ENCODE results near the gene REG1A.

Gene REG1A

DNA sequence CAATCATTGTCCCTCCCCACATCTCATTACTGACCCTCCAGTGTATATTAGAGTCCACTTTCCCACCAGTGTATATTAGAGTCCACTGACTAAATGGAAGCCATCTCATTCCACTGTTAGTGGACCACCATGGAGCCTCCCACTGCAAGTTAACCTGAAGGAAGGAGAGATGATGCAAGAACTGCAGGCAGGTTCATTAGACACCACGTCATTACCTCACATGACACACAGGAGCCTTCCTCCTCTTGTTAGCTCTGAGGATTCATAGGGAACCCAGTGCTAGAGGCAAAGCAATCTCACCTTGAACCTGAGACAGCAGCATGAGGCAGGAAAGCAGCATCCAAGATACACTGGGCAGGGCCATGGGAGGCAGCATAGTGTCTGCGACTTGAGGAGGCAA, 38.7 kb downstream of the REG1A start:
- no peak for FAIRE-seq
- no peak for DNase-seq (ENCODE audit: insufficient read length, low spot score)
- TF ChIP-seq POLR2AphosphoS5 (IDR thresholded peaks at IDR 0.05; ENCODE audit: low read depth, low read length) (no peak), SPI1 (IDR thresholded peaks at IDR 0.05; ENCODE audit: low read depth, low read length) (no peak), PAX5 (IDR thresholded peaks at IDR 0.05; ENCODE audit: insufficient read depth, low read length, severe bottlenecking) (no peak), TAF1 (IDR thresholded peaks at IDR 0.05; ENCODE audit: low read depth, low read length) (no peak), POU2F2 (IDR thresholded peaks at IDR 0.05; ENCODE audit: low read depth, low read length) (no peak), POLR2A (IDR thresholded peaks at IDR 0.05; ENCODE audit: low read depth, low read length) (no peak)

DNA sequence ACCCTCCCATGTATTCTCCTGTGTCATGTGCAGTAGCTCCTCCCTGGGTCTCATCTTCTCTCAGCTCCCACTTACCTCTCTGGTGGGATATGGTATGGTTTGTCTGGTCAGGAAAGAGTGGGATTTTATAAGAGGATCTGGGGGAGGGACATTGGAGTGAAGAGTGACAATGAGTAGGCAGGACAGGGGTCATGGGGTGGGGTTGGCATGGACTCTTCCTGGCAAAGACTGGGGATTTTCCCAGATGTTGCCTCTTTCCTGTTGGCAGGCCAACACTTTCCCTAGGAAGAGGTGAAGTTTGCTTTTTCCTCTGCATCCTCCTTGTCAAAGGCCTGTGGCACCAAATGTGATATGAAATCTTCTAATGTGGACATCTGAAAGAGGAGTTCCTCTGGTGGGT, 39.4 kb downstream of the REG1A start, which contains the start of gene REG3A:
Gene REG3A, minus strand, starts transcription at position 101 of the 400 bp plus-strand sequence. CDS start 348 bp downstream, outside the sequence.
- DNase-seq (ENCODE audit: insufficient read length, low spot score): no peak
- TF ChIP-seq TAF1 (IDR thresholded peaks at IDR 0.05; ENCODE audit: low read depth, low read length) (no peak), POLR2A (IDR thresholded peaks at IDR 0.05; ENCODE audit: low read depth, low read length) (no peak)
- FAIRE-seq: no peak

DNA sequence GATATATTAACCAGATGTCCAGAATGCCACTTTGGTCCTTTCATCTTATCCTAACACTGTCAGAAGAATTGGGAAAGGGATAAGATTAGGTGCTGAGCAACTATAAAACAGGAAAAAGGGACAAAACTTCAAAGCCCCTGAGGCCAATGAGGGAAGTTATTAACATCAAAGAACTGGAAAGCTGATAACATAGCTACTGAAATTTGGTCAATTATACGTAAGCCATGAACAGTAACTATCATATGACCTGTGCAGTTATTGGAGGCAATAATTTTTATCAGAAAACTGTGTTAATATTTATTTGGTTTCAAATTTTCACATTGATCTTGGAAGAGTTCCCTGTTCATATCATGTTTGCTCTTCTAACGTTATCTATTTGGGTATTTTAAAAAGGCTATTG, 41.8 kb downstream of the REG1A start:
- TF ChIP-seq POLR2A (IDR thresholded peaks at IDR 0.05; ENCODE audit: low read depth, low read length): no peak
- TF ChIP-seq SPI1 (IDR thresholded peaks at IDR 0.05; ENCODE audit: low read depth, low read length): no peak
- TF ChIP-seq POLR2AphosphoS5 (IDR thresholded peaks at IDR 0.05; ENCODE audit: low read depth, low read length): no peak
- no peak for TF ChIP-seq PAX5 (IDR thresholded peaks at IDR 0.05; ENCODE audit: insufficient read depth, low read length, severe bottlenecking)
- TF ChIP-seq POU2F2 (IDR thresholded peaks at IDR 0.05; ENCODE audit: low read depth, low read length): no peak
- TF ChIP-seq TAF1 (IDR thresholded peaks at IDR 0.05; ENCODE audit: low read depth, low read length): no peak
- no peak for FAIRE-seq
- no peak for DNase-seq (ENCODE audit: insufficient read length, low spot score)

DNA sequence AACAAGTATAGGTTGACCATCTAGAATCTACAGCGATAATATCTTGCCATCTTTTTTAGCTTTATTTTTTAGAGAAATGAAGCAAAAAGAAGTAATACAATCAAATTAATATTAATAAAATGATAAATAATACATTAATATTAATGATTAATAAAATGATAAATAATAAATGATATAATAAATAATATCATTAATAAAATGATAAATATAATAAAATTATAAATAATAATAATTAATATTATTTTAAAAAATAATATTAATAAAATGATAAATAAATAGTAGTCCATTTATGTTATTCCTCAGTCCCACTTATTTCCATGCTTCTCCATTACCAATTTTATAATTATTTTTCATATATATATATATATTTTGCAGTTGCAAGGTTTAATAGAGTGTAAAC, 42.5 kb downstream of the REG1A start:
- FAIRE-seq: no peak
- TF ChIP-seq POLR2AphosphoS5 (IDR thresholded peaks at IDR 0.05; ENCODE audit: low read depth, low read length) (no peak), SPI1 (IDR thresholded peaks at IDR 0.05; ENCODE audit: low read depth, low read length) (no peak), TAF1 (IDR thresholded peaks at IDR 0.05; ENCODE audit: low read depth, low read length) (no peak), PAX5 (IDR thresholded peaks at IDR 0.05; ENCODE audit: insufficient read depth, low read length, severe bottlenecking) (no peak), POLR2A (IDR thresholded peaks at IDR 0.05; ENCODE audit: low read depth, low read length) (no peak), POU2F2 (IDR thresholded peaks at IDR 0.05; ENCODE audit: low read depth, low read length) (no peak)

DNA sequence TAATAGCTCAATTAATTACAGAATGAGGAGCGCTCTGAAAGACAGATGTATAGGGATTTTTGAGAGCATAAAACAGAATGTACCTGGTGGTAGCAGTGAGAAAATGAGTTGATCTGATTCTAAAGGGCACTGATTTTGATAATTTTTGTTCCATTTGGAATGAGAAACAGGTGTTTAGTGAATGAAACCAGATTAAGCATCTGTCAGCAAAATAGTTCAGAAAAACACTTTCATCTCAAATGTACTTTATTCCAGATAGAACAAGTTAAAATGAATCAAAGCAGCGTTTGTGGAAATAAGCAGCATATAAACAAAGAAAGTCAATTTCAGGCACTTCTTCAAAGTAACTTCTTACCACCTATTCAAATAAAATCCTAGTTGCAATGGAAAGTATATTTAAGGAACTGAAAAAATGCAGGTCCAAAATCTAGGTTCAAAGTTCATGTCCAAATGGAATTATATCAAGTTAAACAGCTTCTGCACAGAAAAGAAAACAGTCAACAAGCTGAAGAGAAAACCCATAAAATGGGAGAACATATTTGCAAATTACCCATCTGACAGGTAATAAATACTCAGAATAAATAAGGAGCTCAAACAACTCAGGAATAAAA, 51.2 kb downstream of the REG1A start:
- DNase-seq (ENCODE audit: insufficient read length, low spot score) (no peak), FAIRE-seq (no peak)
- TF ChIP-seq POU2F2 (IDR thresholded peaks at IDR 0.05; ENCODE audit: low read depth, low read length): no peak
- TF ChIP-seq SPI1 (IDR thresholded peaks at IDR 0.05; ENCODE audit: low read depth, low read length): no peak
- TF ChIP-seq POLR2A (IDR thresholded peaks at IDR 0.05; ENCODE audit: low read depth, low read length): no peak
- TF ChIP-seq TAF1 (IDR thresholded peaks at IDR 0.05; ENCODE audit: low read depth, low read length): no peak
- no peak for TF ChIP-seq PAX5 (IDR thresholded peaks at IDR 0.05; ENCODE audit: insufficient read depth, low read length, severe bottlenecking)
- TF ChIP-seq POLR2AphosphoS5 (IDR thresholded peaks at IDR 0.05; ENCODE audit: low read depth, low read length): no peak

More for the DNA sequence above, 42.5 kb downstream of the REG1A start:
- DNase-seq (ENCODE audit: insufficient read length, low spot score): no peak

Data from GM12891 (cell line).